Neural crest cell (in vitro differentiated cells): ENCODE data around the gene GRIK2. TPM values are rescaled to one million over a fixed set of nuclear protein-coding genes. Genes with fewer than 3 reads are reported as not detected.

Source experiments
- DNase-seq: peaks from one replicate; pipeline ENCODE4 v3.0.0; 2021; ENCODE audit warnings: low read depth, mixed read lengths, low spot score
- H3K27ac Mint-ChIP-seq: one replicate; pipeline ENCODE4 v1.8.0; 2021; ENCODE audit warnings: mild to moderate bottlenecking, mixed read lengths; ENCODE audit not compliant: unreplicated experiment
- H3K27me3 Mint-ChIP-seq: 2 replicates; pipeline ENCODE4 v1.8.0; 2021; ENCODE audit warnings: low read depth, mild to moderate bottlenecking, mixed read lengths
- H3K36me3 Mint-ChIP-seq: 2 replicates; pipeline ENCODE4 v1.8.0; 2021; ENCODE audit warnings: low read depth, mild to moderate bottlenecking, mixed read lengths
- H3K4me1 Mint-ChIP-seq: 2 replicates; pipeline ENCODE4 v1.8.0; 2021; ENCODE audit warnings: mixed read lengths
- H3K4me3 Mint-ChIP-seq: one replicate; pipeline ENCODE4 v1.8.0; 2021; ENCODE audit warnings: mild to moderate bottlenecking, mixed read lengths
- H3K9me3 Mint-ChIP-seq: 2 replicates; pipeline ENCODE4 v1.8.0; 2021; ENCODE audit warnings: mixed read lengths
- total RNA-seq: library from RNA; stranded (reverse); gene quantifications from 2 replicates; pipeline ENCODE4 v1.2.1, GENCODE V29; 2021
- TF ChIP-seq, protein P1 (sequence below): fragments of 200-600 bp; sonication (generic); conservative IDR thresholded peaks from 2 replicates; pipeline ENCODE4 v1.5.0; 2021; ENCODE audit warnings: antibody characterized with exemption, mild to moderate bottlenecking

Gene GRIK2
- total RNA-seq, 1 donor from 2014 or later, result 10.5 TPM

- no peaks in the 10 kb centered on the region for H3K27me3 Mint-ChIP-seq
- no peaks in the 10 kb centered on the region for H3K4me1 Mint-ChIP-seq
- TF ChIP-seq, protein P1, sequence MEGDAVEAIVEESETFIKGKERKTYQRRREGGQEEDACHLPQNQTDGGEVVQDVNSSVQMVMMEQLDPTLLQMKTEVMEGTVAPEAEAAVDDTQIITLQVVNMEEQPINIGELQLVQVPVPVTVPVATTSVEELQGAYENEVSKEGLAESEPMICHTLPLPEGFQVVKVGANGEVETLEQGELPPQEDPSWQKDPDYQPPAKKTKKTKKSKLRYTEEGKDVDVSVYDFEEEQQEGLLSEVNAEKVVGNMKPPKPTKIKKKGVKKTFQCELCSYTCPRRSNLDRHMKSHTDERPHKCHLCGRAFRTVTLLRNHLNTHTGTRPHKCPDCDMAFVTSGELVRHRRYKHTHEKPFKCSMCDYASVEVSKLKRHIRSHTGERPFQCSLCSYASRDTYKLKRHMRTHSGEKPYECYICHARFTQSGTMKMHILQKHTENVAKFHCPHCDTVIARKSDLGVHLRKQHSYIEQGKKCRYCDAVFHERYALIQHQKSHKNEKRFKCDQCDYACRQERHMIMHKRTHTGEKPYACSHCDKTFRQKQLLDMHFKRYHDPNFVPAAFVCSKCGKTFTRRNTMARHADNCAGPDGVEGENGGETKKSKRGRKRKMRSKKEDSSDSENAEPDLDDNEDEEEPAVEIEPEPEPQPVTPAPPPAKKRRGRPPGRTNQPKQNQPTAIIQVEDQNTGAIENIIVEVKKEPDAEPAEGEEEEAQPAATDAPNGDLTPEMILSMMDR, result no peak
Measured at GRCh38 chr6:101986476-101986875, 593.0 kb downstream of the GRIK2 start.

DNA sequence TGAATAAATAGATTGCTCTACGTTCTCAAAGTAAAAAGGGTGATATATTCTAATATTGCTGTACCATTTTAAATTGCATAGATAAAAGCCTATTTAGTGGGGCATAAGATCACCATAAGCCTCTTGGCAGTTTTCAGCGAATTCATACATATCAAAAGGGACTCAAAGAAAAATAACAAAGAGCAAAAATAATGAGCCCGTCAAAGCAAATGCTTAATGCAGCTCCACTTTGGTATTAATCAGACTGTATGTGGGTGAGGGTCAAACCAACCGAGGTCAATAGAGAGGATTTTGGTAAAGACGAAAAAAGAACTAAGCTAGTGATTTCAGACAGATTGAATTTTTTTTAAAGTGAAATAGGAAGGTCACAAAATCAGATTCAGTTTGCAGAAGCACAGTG is 598.8 kb downstream of the GRIK2 start:
- no peak overlapping the region for H3K27ac Mint-ChIP-seq
- no peaks in the 10 kb centered on the region for H3K36me3 Mint-ChIP-seq
- TF ChIP-seq, protein P1, result no peak
- H3K9me3 Mint-ChIP-seq, result no peaks in the 10 kb centered on the region
- H3K4me1 Mint-ChIP-seq, result peaks cover 6% of the 10 kb centered on the region
- H3K27me3 Mint-ChIP-seq, result no peaks in the 10 kb centered on the region
- no peak overlapping the region for H3K4me3 Mint-ChIP-seq
- no peak for DNase-seq

More at GRCh38 chr6:101986476-101986875, 593.0 kb downstream of the GRIK2 start:
- H3K4me3 Mint-ChIP-seq, result no peak overlapping the region
- H3K36me3 Mint-ChIP-seq, result no peaks in the 10 kb centered on the region
- no peak for DNase-seq
- no peak overlapping the region for H3K27ac Mint-ChIP-seq
- no peaks in the 10 kb centered on the region for H3K9me3 Mint-ChIP-seq

GRCh38 chr6:101994521-101994920 is 601.0 kb downstream of the GRIK2 start:
- no peak for DNase-seq
- peaks cover 6% of the 10 kb centered on the region for H3K4me1 Mint-ChIP-seq
- no peaks in the 10 kb centered on the region for H3K36me3 Mint-ChIP-seq
- H3K27ac Mint-ChIP-seq, result no peak overlapping the region
- H3K27me3 Mint-ChIP-seq, result no peaks in the 10 kb centered on the region
- H3K4me3 Mint-ChIP-seq, result no peak overlapping the region
- TF ChIP-seq, protein P1, result no peak
- H3K9me3 Mint-ChIP-seq, result no peaks in the 10 kb centered on the region

GRCh38 chr6:102015431-102015830 is 621.9 kb downstream of the GRIK2 start:
- H3K27ac Mint-ChIP-seq, result no peak overlapping the region
- no peak for DNase-seq
- H3K4me1 Mint-ChIP-seq, result no peaks in the 10 kb centered on the region
- peaks cover 3% of the 10 kb centered on the region for H3K36me3 Mint-ChIP-seq
- peaks cover 2% of the 10 kb centered on the region for H3K9me3 Mint-ChIP-seq
- TF ChIP-seq, protein P1, result no peak
- H3K27me3 Mint-ChIP-seq, result no peaks in the 10 kb centered on the region
- no peak overlapping the region for H3K4me3 Mint-ChIP-seq

DNA sequence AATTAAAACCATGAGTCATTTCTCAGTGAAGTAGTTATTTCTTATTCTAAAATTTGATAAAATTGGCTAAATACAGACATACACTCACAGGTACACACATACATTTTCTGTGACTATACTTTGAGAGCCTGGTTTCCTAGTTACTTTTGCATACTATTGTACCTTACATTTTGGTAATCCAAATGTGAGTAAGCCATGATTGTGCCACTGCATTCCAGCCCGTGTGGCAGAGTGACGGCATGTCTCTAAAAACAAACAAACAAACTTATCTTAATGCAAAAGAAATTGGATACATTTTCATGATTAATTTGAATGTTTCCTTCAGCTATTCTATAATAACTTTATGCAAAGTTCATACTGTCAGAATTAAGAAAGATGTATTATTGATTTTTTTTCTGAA is 628.8 kb downstream of the GRIK2 start:
- Mint-ChIP-seq H3K27ac (no peak overlapping the region), H3K4me1 (no peaks in the 10 kb centered on the region), H3K36me3 (no peaks in the 10 kb centered on the region), H3K4me3 (no peak overlapping the region), H3K9me3 (no peaks in the 10 kb centered on the region), H3K27me3 (no peaks in the 10 kb centered on the region)
- TF ChIP-seq, protein P1, result no peak
- DNase-seq, result no peak

DNA sequence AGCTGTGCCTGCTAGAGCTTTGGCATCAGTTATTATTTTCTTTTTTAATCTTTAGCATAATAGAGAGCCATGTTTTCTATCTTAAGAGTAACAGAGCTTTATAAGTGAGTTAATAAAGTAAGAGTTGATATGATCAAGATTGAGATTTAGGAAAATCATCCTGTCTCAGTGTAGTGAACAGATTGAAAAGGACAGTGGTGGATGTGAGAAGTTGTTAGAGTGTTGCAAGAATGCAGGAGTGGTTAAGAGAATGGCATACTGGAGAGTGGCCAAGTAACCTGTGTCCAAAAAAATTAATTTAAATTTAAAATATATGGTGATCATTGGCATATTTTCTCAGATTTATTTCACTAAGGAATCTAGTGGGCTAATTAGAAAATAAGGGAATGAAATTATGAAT is 629.3 kb downstream of the GRIK2 start:
- Mint-ChIP-seq H3K4me3 (no peak overlapping the region), H3K9me3 (no peaks in the 10 kb centered on the region), H3K27me3 (no peaks in the 10 kb centered on the region), H3K4me1 (no peaks in the 10 kb centered on the region), H3K27ac (no peak overlapping the region), H3K36me3 (no peaks in the 10 kb centered on the region)
- TF ChIP-seq, protein P1, result no peak
- DNase-seq, result no peak
